Activated T-cell treated with anti-CD3 and anti-CD28 coated beads for 24 hours (primary cell): Measurements from ENCODE around the gene GPR78.
"Not testable (repeated sequence)": the region's sequence is repeated elsewhere in the genome, so short reads cannot be mapped to it uniquely, and the experiment has no call there.

Source experiments
- DNase-seq: peaks from one replicate; pipeline ENCODE4 v3.0.0-alpha.2; 2020; ENCODE audit warnings: low read depth

Gene GPR78

DNA sequence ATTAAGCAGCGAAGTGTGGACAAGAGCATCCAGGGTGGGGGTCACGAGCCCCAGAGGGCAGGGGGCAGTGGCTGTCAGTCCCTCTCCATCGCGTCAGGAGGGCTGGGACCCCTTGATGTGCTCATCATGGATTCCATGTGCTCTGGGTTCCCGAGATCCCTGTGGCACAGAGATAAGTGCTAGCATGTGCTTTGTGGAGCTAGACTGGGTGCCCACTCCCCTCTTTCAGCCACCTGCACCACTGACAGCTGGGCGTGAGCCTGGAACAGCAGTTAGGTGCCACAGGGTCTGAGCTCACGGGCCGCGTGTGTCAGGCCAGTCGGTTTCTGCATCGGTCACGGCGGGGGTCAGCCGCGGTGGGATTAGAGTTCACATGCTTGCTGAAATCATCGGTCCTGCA, 36.6 kb downstream of the GPR78 start:
- no peak for DNase-seq

DNA sequence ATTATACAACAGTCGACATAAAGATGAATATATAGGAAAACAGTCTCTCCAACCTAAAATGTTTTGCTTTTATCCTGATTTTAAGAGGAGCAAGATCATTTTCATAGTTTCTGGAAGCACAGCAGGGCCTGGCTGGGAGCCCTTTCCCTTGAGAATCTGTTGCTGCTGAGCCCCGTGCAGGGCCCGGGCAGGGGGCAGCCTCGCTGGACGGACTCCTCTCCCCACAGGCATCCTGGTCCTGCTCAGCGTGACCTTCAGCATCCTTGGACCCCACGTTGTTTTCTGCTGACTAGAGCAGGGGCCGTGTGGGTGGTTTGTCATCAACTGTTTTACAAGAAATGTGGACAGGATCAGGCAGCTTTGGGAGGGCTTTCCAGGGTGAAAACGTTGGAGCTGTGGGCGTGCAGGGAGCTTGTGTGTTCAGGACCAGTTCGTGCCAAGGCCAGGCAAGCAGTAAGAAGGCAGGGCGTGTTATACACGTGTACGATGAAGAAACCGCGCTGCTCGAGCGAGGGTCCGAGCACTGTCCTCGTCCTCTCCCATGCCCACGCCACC, 37.4 kb downstream of the GPR78 start:
- no peak for DNase-seq

DNA sequence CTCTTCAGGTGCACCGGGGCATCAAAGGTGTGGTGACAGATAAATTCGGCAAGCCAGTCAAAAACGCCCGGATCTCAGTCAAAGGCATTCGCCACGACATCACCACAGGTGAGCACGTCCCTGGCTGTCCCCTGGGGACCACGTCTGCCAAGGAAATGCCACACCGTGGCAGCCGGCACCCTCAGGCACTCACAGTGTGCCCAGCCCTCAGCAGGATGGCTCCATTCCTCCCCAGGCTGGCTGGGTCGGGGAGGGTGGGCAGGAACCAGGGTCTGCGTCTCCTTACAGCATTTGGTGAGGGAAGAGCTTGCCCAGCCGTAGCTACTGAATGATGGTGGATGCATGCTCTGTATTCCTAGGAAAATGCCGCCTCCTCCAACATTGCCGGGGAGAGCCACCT, 38.2 kb downstream of the GPR78 start:
- DNase-seq = no peak

DNA sequence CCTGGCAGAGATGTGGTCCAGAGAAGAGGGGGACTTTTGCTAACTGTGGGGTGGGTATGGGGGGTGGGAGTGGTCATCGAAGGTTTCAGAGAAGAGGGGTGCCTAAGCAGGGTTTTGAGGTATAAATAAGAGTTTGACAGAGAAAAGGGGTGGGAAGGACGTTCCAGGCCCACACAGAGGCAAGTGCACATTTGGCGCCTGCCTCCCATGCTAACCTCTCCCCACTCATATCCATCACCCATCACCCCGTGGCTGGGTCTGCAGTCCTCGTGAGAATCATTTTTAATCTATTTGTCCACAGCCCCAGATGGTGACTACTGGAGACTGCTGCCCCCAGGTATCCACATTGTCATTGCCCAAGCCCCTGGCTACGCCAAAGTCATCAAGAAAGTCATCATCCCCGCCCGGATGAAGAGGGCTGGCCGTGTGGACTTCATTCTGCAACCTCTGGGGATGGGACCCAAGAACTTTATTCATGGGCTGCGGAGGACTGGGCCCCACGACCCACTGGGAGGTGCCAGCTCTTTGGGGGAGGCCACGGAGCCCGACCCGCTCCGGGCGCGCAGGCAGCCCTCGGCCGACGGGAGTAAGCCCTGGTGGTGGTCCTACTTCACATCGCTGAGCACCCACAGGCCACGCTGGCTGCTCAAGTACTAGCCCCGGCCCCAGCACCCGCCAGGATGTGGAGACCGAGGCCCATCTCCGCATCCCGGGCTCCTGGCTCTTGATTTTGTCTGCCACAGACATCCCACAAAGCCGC, 38.9 kb downstream of the GPR78 start:
- no peak for DNase-seq

DNA sequence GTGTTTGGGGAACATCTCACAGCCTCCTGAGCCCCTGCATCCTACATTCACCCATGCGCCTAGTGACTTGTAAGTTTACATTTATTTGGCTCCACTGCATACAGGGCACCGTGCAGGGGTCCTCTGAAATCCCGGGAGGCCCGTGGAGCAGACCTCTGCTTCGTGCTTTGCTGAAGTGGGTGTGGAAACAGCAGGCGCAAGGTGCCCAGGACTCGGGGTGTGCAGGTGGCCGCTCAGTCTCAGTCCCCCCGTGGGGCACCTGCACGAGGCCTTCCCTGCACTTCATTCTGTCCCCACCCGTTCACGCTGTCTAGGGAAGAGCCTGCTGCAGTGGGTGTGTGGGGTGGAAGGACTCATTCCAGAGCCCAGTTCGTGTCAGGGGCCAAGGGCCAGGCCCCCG, 40.9 kb downstream of the GPR78 start:
- not testable (repeated sequence) for DNase-seq

DNA sequence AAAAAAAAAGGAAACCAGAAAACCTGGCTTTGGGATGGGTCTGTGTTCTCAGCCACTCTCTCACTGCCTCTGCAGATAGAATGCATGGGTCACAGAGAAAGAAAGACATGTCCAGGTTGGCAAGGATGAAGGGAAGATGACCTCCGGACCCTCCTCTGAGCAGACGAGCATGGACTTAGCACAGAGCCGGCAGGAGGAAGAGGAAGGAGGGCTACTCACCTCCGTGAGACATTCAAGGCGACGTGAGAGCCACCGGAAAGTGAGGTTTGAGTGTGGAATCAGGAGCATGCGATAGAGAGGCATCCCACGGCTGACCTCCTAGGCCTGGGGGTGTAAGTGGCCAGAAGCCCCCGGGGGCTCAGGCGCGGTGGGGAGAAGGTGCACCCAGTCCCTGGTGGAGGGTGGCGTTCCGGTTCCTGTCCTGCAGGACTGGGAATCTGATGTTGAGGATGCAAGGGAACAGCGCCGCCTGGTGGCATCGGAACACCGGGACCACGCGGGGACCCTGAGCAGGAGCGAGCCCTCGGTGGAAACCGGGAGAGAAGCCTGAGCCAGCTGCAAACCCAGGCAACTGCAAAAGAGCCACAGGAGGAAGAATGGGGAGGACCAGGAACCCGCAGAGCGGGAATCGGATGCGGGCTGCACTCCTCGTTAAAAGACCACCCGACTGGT, 44.5 kb downstream of the GPR78 start:
- not testable (repeated sequence) for DNase-seq

DNA sequence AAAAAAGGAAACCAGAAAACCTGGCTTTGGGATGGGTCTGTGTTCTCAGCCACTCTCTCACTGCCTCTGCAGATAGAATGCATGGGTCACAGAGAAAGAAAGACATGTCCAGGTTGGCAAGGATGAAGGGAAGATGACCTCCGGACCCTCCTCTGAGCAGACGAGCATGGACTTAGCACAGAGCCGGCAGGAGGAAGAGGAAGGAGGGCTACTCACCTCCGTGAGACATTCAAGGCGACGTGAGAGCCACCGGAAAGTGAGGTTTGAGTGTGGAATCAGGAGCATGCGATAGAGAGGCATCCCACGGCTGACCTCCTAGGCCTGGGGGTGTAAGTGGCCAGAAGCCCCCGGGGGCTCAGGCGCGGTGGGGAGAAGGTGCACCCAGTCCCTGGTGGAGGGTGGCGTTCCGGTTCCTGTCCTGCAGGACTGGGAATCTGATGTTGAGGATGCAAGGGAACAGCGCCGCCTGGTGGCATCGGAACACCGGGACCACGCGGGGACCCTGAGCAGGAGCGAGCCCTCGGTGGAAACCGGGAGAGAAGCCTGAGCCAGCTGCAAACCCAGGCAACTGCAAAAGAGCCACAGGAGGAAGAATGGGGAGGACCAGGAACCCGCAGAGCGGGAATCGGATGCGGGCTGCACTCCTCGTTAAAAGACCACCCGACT, 50.2 kb downstream of the GPR78 start:
- not testable (repeated sequence) for DNase-seq

DNA sequence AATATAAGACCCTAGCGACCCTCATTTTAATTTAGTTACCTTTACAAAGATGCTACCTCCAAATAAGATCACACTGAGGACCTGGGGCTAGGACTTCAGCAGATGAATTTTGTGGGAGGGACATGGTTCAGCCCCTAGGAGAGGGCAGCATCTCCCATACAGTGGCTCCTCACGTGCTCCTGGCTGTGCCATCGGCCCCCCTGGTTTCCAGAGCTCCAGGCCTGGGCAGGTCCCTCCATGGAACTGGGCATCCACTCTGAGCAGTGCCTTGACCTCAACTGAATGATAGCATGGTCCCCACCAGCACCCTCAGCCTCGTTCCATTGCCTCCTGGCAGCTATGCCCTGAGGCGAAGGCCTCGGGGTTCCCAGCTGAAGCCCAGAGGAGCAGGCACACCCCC, 51.7 kb downstream of the GPR78 start:
- DNase-seq = not testable (repeated sequence)

DNA sequence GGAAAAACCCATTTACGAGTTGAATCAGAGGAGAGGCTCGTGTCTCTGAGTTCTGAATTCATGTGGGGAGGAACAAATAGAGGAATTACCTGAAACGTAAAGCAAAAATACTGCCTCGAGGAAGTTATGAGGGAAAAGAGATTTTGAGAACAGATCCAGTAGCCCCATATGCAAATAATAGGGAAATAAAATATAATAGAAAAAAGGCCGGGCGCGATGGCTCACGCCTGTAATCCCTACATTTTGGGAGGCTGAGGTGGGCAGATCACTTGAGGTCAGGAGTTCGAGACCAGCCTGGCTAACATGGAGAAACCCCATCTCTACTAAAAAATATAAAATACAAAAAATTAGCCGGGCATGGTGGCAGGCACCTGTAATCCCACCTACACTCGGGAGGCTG, 54.6 kb downstream of the GPR78 start:
- not testable (repeated sequence) for DNase-seq

DNA sequence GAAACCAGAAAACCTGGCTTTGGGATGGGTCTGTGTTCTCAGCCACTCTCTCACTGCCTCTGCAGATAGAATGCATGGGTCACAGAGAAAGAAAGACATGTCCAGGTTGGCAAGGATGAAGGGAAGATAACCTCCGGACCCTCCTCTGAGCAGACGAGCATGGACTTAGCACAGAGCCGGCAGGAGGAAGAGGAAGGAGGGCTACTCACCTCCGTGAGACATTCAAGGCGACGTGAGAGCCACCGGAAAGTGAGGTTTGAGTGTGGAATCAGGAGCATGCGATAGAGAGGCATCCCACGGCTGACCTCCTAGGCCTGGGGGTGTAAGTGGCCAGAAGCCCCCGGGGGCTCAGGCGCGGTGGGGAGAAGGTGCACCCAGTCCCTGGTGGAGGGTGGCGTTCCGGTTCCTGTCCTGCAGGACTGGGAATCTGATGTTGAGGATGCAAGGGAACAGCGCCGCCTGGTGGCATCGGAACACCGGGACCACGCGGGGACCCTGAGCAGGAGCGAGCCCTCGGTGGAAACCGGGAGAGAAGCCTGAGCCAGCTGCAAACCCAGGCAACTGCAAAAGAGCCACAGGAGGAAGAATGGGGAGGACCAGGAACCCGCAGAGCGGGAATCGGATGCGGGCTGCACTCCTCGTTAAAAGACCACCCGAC, 55.8 kb downstream of the GPR78 start:
- not testable (repeated sequence) for DNase-seq
